RKO (cell line): ENCODE results near the gene POLG.

Experiments used
- DNase-seq: peaks from one replicate; pipeline ENCODE4 v3.0.0-alpha.2; 2016; ENCODE audit warnings: low spot score

POLG gene

GRCh38 chr15:89326316-89326715, 8.3 kb downstream of the POLG start:
- no peak for DNase-seq

DNA sequence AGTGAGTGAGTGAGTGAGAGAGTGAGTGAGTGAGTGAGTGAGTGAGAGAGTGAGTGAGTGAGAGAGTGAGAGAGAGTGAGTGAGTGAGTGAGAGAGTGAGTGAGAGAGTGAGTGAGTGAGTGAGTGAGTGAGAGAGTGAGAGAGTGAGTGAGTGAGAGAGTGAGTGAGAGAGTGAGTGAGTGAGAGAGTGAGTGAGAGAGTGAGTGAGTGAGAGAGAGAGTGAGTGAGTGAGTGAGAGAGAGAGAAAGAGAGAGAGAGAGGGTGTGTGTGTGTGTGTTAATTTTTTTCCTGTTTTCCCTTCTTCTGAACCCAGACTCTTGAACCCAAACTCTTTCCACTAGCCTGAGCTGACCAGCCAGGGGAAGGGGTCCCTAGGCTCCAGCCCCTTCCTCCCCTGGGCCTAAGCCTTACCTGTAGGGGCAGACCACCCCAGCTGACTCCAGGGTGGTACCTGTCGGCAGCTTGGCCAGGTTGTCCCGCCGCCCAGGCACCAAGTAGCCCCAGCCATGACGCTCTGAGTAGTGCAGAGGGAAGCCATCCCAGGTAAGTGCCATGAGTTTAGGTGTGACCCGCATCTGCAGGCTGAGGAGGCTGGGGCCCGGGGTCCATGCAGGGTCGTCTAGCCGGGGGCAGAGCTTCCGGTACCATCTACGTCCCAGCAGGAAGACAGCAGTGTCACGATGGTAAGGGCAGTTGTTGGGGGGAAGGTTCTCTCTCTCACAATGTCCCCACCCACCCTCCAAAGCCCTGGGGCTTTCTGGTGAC, 9.4 kb downstream of the POLG start:
- no peak for DNase-seq

GRCh38 chr15:89323825-89324224, 10.8 kb downstream of the POLG start:
- DNase-seq, result no peak

- DNase-seq, result no peak
These were observed 11.8 kb downstream of the POLG start for GRCh38 chr15:89322822-89323221.

- peak; percentile 40 for DNase-seq
These were observed 12.9 kb downstream of the POLG start for GRCh38 chr15:89321521-89322410.

DNA sequence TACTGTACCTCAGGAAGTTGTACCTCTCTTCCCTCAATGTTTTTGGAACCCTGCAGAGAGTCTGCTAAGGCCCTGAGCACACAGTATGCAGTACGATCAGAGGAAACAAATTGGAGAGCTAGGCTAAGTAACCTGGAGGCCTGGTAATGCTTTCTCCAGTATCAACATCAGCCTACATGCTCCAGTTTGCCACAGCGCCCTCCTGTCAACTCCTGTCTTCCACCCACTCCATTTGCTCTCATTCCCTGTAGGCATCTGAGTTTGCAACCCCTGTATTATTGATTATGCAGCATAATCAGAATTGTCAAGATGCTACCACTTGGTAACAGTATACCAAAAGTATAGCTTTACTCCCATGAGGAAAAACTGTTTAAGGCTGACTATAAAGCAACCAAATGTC, 14.4 kb downstream of the POLG start:
- no peak for DNase-seq

GRCh38 chr15:89319678-89320077, 14.9 kb downstream of the POLG start:
- no peak for DNase-seq

- DNase-seq, result no peak
These were observed 17.4 kb downstream of the POLG start for GRCh38 chr15:89317186-89317720.

GRCh38 chr15:89316504-89316903, 18.1 kb downstream of the POLG start:
- DNase-seq, result no peak

DNA sequence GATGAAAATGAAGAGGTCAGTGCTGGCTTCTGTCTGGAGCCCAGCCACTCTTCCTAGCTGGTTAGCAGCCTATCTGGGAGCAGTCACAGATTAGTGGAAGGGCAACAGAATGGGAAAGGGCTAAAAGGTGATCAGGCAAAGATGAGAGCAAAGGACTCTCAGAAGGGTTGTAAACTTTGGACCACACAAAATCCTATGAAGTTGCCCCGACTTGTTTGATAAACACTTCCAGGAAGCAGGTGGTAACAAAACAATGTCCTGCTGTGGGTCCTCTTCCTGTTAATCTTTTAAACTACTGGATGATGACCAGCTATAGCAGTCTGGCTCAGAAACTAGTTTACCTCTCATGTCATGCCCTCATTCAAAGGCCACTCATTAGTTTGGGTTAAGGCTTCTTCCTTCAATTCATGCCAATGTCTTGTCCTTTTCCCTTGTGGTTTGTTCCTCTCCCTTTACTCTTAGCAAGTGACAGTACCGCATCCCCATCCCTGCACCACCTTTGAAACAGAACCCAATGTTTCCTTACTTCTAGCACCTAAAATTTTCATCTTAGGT, 19.2 kb downstream of the POLG start:
- no peak for DNase-seq

DNA sequence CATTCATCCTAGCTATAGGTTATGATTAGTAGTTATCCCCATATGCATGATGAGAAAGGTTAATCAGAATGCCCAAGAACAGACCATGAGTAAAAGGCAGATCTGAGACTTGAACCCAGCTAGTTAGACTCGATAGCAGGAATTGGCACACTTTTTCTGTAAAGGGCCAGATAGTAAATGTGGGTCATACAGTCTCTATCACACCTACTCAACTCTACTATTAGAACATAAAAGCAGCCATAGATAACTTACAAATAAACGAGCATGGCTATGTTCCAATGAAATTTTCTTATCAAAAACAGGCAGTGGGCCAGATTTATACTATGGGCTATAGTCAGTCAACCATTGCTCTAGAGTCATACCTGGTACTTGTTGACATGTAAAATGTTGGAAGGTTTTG, 24.6 kb downstream of the POLG start:
- no peak for DNase-seq

GRCh38 chr15:89308236-89308635, 26.4 kb downstream of the POLG start:
- no peak for DNase-seq

DNA sequence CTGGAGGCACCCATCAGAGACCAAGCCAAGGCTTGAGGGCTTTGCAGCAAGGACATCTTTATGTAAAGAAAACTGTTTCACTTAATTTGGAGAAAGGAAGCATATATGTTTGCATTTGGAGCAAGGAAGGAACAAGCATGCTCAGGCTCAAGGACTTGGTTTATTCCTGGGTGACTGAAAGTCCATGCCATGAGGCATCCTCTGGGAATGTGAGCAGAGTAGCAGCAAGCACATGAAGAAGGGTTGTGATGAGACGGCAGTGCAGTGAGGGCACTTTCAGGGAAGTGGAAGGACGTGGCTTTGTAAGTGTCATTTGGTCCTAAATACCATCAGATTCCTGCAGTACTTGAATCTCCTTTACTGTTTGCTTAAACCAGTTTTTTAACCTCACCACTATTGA, 26.8 kb downstream of the POLG start:
- no peak for DNase-seq

GRCh38 chr15:89307046-89307587, 27.5 kb downstream of the POLG start:
- DNase-seq, result peak; percentile 54

DNA sequence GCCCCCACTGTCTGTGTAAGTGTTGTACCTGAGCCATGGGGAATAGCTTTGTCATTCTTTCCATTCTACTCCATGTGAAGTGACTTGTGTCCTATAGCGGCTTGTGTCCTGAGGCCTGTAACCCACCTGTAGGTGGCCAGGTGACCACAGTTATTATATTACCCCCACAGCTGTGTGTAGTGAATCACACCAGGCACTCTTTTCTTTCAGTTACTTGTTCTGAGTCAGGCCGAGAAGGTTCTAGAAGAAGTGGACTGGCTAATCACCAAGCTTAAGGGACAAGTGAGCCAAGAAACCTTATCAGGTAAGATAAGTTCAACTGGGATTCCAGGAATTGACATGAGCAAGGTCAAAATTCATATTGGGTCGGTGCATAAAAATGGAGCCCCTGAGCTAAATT, 29.2 kb downstream of the POLG start:
- DNase-seq, result no peak

DNA sequence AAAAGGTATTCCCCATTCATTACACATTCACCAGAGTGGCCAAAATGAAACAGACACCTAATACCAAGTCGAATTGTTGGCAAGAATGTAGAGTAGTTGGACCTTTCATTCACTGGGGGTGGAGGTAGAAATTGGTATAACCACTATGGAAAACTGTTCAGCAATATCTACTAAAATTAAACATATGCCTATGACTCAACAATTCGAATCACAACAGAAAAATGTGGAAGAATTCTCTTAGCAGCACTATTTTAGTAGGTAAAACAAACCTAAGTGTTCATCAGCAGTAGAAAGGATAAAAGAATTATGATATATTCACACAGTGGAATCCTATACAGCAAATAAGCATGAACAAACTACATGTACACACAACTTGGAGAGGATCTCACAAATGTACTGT, 30.6 kb downstream of the POLG start:
- no peak for DNase-seq

DNA sequence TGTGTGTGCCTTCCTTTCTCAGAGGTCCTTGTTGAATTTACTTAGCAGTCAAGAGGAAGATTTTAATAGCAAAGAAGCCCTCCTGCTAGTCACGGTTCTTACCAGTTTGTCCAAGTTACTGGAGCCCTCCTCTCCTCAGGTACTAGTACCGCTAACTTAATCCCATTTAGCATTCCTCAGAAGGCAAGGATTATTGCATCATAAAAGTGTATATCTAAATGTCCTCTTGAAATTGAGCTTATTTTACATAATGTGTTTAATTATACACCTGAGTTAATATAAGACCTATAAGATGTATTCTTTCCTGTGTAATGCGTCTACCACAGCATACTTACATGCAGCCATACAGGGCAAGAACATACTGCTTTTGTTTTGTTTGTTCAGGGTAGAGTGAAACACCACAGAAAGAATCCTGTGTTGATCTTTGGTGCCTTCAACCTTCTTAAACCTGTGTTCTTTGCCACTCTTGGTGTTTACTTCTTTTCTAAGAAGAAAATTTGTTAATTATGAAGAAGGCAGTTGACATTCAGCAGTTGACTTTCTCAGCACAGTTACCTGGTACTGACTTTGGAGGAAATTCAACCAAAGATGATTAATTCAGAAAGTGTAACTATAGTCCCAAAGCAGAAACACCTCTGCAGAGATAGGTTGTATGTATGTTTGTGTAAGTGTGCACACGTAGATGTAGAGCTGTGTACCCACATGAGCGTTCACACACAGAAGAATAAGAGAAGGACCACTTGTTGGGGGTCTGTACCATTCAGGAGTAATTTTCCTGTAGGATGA, 33.1 kb downstream of the POLG start:
- no peak for DNase-seq

- DNase-seq, result peak; percentile 48
These were observed 34.7 kb downstream of the POLG start for GRCh38 chr15:89299896-89300295.

DNA sequence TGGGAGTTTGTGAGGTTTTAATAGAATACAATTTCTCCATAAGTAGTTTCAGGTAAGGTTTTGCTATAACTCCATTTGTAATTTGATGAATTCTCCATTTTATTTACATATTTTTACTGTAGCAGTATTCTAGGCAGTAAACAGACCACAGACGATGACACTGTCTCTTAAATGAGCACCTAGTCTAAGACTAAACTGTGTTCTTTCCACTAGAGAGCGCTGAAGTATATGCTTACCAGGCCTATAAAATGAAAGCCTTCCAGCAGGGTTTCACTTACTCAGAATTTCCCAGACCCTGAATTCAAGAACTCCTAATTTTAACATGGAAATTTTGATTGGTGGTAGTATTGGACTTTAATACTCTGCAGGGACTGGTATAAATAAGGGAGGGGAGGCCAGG, 41.6 kb downstream of the POLG start:
- DNase-seq, result peak; percentile 34

GRCh38 chr15:89291934-89292438, 42.6 kb downstream of the POLG start:
- DNase-seq, result no peak

GRCh38 chr15:89283201-89283600, 51.4 kb downstream of the POLG start:
- DNase-seq, result no peak
